Muscle layer of colon (tissue), 2 donors: ENCODE data around the gene INTS4.
A peak's percentile ranks its signal among the peaks of the same experiment; 100 is the strongest.
"Not testable (repeated sequence)": the region's sequence is repeated elsewhere in the genome, so short reads cannot be mapped to it uniquely, and the experiment has no call there.

ENCODE experiments used
- H3K27ac ChIP-seq: one replicate; pipeline ENCODE4 v1.7.0; 2013; ENCODE audit warnings: low read depth, mild to moderate bottlenecking, low read length, moderate library complexity
- H3K27me3 ChIP-seq, 2 donors: one replicate each; pipeline ENCODE4 v1.7.0; 2013; ENCODE audit warnings: low read length in 2 of 2, mild to moderate bottlenecking in 2 of 2; ENCODE audit not compliant: insufficient read depth in 2 of 2, control insufficient read depth in 1 of 2
- H3K36me3 ChIP-seq: one replicate; pipeline ENCODE4 v1.7.0; 2013; ENCODE audit warnings: mild to moderate bottlenecking, low read length; ENCODE audit not compliant: insufficient read depth
- H3K4me1 ChIP-seq: one replicate; pipeline ENCODE4 v1.7.0; 2013; ENCODE audit warnings: mild to moderate bottlenecking, low read length; ENCODE audit not compliant: insufficient read depth
- H3K4me3 ChIP-seq, 2 donors: one replicate each; pipeline ENCODE4 v1.7.0; 2013; ENCODE audit warnings: low read length in 2 of 2, low read depth in 1 of 2, mild to moderate bottlenecking in 1 of 2, moderate library complexity in 1 of 2
- H3K9ac ChIP-seq: one replicate; pipeline ENCODE4 v1.7.0; 2013; ENCODE audit warnings: low read length
- H3K9me3 ChIP-seq: one replicate; pipeline ENCODE4 v1.7.0; 2013; ENCODE audit warnings: mild to moderate bottlenecking, low read length
- donor health status: abdominal sarcoma.
- donor health status: Adenocarcinoma of cecum.

INTS4 gene

DNA sequence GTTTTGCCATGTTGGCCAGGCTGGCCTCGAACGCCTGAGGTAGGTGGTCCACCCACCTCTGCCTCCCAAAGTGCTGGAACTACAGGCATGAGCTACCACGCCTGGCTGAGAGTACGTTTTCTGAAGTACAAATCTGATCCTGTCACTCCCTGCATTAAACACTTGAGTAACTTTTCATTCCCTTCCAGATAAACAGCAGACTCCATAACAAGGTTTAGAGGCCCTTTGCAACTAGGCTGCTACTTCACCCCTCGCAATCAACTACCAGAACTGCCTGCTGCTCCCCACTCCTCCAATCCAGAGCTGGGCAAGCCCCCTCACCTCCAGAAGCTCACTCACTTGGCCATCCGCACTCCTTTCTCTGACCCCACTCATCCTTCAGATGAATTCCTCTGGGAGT lies 27.1 kb upstream of the INTS4 start:
- Histone ChIP-seq H3K36me3 (no peaks in the 10 kb centered on the region), H3K4me1 (peaks cover 11% of the 10 kb centered on the region), H3K27ac (no peak overlapping the region), H3K9me3 (no peaks in the 10 kb centered on the region), H3K4me3 (no peak overlapping the region), H3K9ac (no peak overlapping the region), H3K27me3 (no peaks in the 10 kb centered on the region)

DNA sequence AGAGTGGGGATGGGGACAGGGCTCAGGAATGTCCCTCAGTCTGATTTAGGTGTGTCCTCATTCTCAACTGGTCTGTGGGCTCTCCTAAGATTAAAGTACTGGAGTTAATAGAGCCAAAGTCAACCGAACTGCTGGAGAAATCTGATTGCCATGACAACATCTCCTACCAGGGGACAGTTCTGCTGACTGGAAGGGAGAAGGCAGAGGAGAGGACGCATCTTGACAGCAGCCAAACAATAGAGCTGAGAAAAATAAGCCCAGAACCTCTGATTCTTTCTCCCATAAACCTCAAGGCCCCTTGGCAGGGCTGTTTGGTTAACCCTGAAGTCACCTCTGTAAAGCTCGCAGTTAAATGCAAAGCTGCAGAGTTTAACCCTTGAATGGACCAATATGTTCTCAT lies 25.8 kb upstream of the INTS4 start:
- no peak overlapping the region for H3K27ac ChIP-seq

DNA sequence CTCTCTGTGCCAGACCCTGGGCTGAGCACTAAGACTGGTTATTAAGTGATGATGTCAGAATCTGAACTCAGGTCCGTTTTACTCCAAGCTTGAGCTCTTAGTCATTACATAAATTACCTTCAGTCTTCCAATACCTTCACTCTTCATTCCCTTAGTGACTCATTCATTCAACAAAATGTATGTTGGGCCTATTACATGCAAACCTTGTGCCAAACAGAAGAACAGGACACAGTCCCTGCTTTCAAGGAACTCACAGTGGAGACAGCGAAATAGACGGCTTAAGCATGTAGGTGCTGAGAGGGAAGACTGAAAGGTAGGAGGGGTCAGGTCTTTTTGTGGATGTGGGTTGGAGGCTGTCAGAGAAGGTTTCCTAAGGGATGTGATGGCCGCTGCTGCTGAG lies 25.3 kb upstream of the INTS4 start:
- Histone ChIP-seq H3K36me3 (no peaks in the 10 kb centered on the region), H3K9me3 (no peaks in the 10 kb centered on the region), H3K27me3 (no peaks in the 10 kb centered on the region), H3K9ac (no peak overlapping the region), H3K4me3 (no peak overlapping the region), H3K4me1 (peaks cover 11% of the 10 kb centered on the region), H3K27ac (no peak overlapping the region)

More for the DNA sequence above, 25.8 kb upstream of the INTS4 start:
- no peaks in the 10 kb centered on the region for H3K9me3 ChIP-seq
- H3K4me3 ChIP-seq = no peak overlapping the region
- H3K36me3 ChIP-seq = no peaks in the 10 kb centered on the region
- peaks cover 11% of the 10 kb centered on the region for H3K4me1 ChIP-seq
- H3K9ac ChIP-seq = no peak overlapping the region
- H3K27me3 ChIP-seq = no peaks in the 10 kb centered on the region

DNA sequence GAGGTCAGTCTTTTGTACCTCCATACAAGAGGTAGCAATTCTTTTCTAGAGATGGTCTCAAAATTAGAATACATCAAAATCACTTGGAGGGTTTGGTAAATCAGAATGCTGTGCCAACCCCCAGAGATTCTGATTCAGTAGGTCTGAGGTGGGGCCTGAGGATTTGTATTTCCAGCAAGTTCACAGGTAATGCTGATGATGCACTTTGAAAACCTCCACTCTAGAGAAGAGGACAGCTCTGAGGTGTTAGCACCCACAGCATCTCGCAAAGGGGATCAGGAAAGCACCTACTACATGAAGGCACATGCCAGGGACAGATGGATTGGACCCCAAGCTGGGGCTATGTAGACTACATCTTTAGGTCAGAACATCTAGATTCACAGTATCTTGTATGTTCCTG lies 21.4 kb upstream of the INTS4 start:
- H3K4me1 ChIP-seq = no peaks in the 10 kb centered on the region
- no peak overlapping the region for H3K9ac ChIP-seq
- no peak overlapping the region for H3K4me3 ChIP-seq
- H3K27ac ChIP-seq = no peak overlapping the region
- no peaks in the 10 kb centered on the region for H3K36me3 ChIP-seq
- H3K27me3 ChIP-seq = no peaks in the 10 kb centered on the region
- no peaks in the 10 kb centered on the region for H3K9me3 ChIP-seq

GRCh38 chr11:78014937-78015520 lies 20.6 kb upstream of the INTS4 start:
- H3K9ac ChIP-seq, H3K9me3 ChIP-seq, H3K4me1 ChIP-seq, H3K27ac ChIP-seq, H3K36me3 ChIP-seq, H3K27me3 ChIP-seq, H3K4me3 ChIP-seq: not testable (repeated sequence)

GRCh38 chr11:78011301-78011700 lies 16.8 kb upstream of the INTS4 start:
- Histone ChIP-seq H3K9me3 (no peaks in the 10 kb centered on the region), H3K9ac (no peak overlapping the region), H3K27ac (no peak overlapping the region), H3K4me1 (no peaks in the 10 kb centered on the region), H3K27me3 (no peaks in the 10 kb centered on the region), H3K4me3 (no peak overlapping the region), H3K36me3 (no peaks in the 10 kb centered on the region)

GRCh38 chr11:78010755-78011154 lies 16.3 kb upstream of the INTS4 start:
- no peaks in the 10 kb centered on the region for H3K9me3 ChIP-seq
- H3K9ac ChIP-seq = no peak overlapping the region
- no peaks in the 10 kb centered on the region for H3K36me3 ChIP-seq

GRCh38 chr11:78010304-78010703 lies 15.8 kb upstream of the INTS4 start:
- no peaks in the 10 kb centered on the region for H3K27me3 ChIP-seq
- H3K27ac ChIP-seq = no peak overlapping the region
- no peaks in the 10 kb centered on the region for H3K9me3 ChIP-seq
- no peak overlapping the region for H3K4me3 ChIP-seq
- H3K4me1 ChIP-seq = no peaks in the 10 kb centered on the region
- H3K36me3 ChIP-seq = no peaks in the 10 kb centered on the region
- H3K9ac ChIP-seq = no peak overlapping the region

More at GRCh38 chr11:78010755-78011154, 16.3 kb upstream of the INTS4 start:
- Histone ChIP-seq H3K27me3 (no peaks in the 10 kb centered on the region), H3K4me3 (no peak overlapping the region), H3K4me1 (no peaks in the 10 kb centered on the region), H3K27ac (no peak overlapping the region)

- no peak overlapping the region for H3K9ac ChIP-seq
- no peaks in the 10 kb centered on the region for H3K27me3 ChIP-seq
- no peaks in the 10 kb centered on the region for H3K4me1 ChIP-seq
- no peaks in the 10 kb centered on the region for H3K9me3 ChIP-seq
- no peak overlapping the region for H3K27ac ChIP-seq
- H3K36me3 ChIP-seq = no peaks in the 10 kb centered on the region
- H3K4me3 ChIP-seq = no peak overlapping the region
Measured at GRCh38 chr11:78009062-78009461, 14.6 kb upstream of the INTS4 start.

GRCh38 chr11:78000193-78000592 lies 5.7 kb upstream of the INTS4 start:
- H3K4me1 ChIP-seq = peaks cover 4% of the 10 kb centered on the region
- H3K9ac ChIP-seq = no peak overlapping the region
- no peaks in the 10 kb centered on the region for H3K9me3 ChIP-seq
- H3K27ac ChIP-seq = no peak overlapping the region
- H3K36me3 ChIP-seq = no peaks in the 10 kb centered on the region
- H3K4me3 ChIP-seq = no peak overlapping the region
- H3K27me3 ChIP-seq = no peaks in the 10 kb centered on the region

DNA sequence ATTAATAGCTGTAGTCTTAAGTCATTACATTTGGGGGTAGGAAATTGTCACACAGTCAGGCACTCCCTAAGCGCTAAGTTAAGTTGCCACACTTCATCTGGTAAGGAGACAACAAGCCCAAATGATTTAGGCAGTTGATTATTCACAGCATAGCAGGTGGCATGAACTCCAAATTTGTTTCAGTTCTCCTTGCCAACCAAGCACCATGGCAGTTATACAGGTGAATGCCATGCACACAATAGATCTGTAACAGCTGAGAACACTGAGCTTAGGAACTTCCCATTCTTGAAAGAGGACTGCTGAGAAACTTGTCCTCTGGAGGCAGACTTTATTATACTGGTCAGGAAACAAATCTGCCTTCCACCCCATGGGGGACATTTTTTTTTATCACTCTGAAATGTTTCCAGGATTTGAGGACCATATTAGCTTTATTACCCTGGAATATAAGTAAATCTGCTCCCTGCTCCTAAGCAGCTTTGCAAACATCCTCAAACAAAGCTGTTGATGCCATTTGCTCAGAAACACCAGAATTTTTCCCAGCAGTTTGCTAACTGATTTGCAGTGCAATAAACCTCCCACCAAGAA lies 5.1 kb upstream of the INTS4 start:
- no peaks in the 10 kb centered on the region for H3K36me3 ChIP-seq
- H3K27ac ChIP-seq = no peak overlapping the region
- H3K9me3 ChIP-seq = no peaks in the 10 kb centered on the region
- H3K4me1 ChIP-seq = peaks cover 6% of the 10 kb centered on the region
- H3K27me3 ChIP-seq = no peaks in the 10 kb centered on the region
- H3K4me3 ChIP-seq = no peak overlapping the region
- no peak overlapping the region for H3K9ac ChIP-seq

DNA sequence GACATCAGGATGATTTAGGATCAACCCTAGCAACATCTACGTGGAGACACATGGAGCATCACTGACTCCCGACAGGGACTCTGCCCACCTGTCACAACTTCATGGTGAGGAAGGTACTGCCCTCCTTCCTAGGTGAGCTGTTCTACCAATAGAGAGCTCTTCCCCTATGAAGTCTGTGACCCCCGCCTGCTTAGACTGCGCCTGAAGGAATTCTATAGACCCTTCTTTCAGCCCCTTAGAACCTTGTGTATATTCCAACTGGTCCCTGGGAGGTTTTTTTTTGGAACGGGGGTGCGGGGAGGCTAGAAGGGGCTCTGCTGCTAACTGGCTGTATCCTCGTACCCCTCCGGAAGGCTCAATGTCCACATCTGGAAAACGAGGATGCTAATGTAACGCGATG lies 566 bp downstream of the INTS4 start:
- no peaks in the 10 kb centered on the region for H3K9me3 ChIP-seq
- H3K27me3 ChIP-seq = no peaks in the 10 kb centered on the region
- H3K36me3 ChIP-seq = peaks cover 6% of the 10 kb centered on the region
- peak overlapping the region; percentile 45 for H3K27ac ChIP-seq
- peaks cover 21% of the 10 kb centered on the region for H3K4me1 ChIP-seq
- H3K9ac ChIP-seq = peak overlapping the region; percentile 83
- H3K4me3 ChIP-seq = peak overlapping the region; percentile 83 to 86
